K562 (cell line): ENCODE measurements around the gene NLRX1. TPM values are rescaled to one million over a fixed set of nuclear protein-coding genes. Genes with fewer than 3 reads are reported as not detected.

ENCODE experiments used
- ATAC-seq: fragments of 200-7000 bp; cut with Tn5 transposase; 3 replicates; pipeline ENCODE4 v1.9.1; 2020; ENCODE audit warnings: moderate library complexity
- BruUV-seq: library from RNA; stranded (reverse); fragments of 400-500 nt; replicated peaks from 2 replicates; lab custom pipeline; 2021; lab: Mats Ljungman, UMichigan
- CTCF ChIA-PET: fragments of 300-600 bp; formaldehyde crosslinking; extraction: SDS; loops from one replicate; lab custom pipeline; 2021; ENCODE audit warnings: low intra/inter-chr PET ratio; lab: Yijun Ruan, JAX
- POLR2A ChIA-PET: fragments of 300-600, 350-650 bp; sonication (Branson Sonifier 250); formaldehyde crosslinking; extraction: SDS; loops from one replicate; lab custom pipeline; 2021; ENCODE audit warnings: antibody characterized with exemption, inconsistent platforms; lab: Yijun Ruan, JAX
- DNase-seq, 4 experiments: peaks; one replicate each; pipeline versions ENCODE4 v3.0.0 to v3.0.0-alpha.2; 2011 to 2018; ENCODE audit warnings: low spot score in 3 of 4, mixed read lengths in 3 of 4; ENCODE audit errors: extremely low read depth in 1 of 4
- FAIRE-seq: peaks from 2 replicates; lab custom pipeline; 2011; peaks lifted over from hg19 to GRCh38; lab: Jason Lieb, UNC
- H2AFZ ChIP-seq: 2 replicates; pipeline ENCODE4 v1.6.0; 2011; ENCODE audit warnings: low read depth, low read length, control low read depth, inconsistent platforms
- H3K27ac ChIP-seq: fragments of 200-600 bp; 3 replicates; pipeline ENCODE4 v1.8.0; 2011; ENCODE audit warnings: low read depth, mild to moderate bottlenecking, control low read depth, inconsistent platforms, low read length, moderate library complexity, mixed read lengths; ENCODE audit errors: extremely low read depth
- H3K27me3 ChIP-seq, 2 experiments: fragments of 300-600 bp in 1 of 2; 2 replicates in 1 of 2; 3 replicates in 1 of 2; pipeline versions ENCODE4 v1.6.0 to v1.8.0; 2011; ENCODE audit warnings: inconsistent platforms in 2 of 2, low read length in 2 of 2, mild to moderate bottlenecking in 1 of 2, mixed read lengths in 1 of 2, moderate library complexity in 1 of 2; ENCODE audit not compliant: control insufficient read depth in 2 of 2, insufficient read depth in 2 of 2
- H3K36me3 ChIP-seq: fragments of 300-600 bp; 3 replicates; pipeline ENCODE4 v1.8.0; 2011; ENCODE audit warnings: mild to moderate bottlenecking, low read length, inconsistent platforms; ENCODE audit not compliant: control insufficient read depth, insufficient read depth
- H3K4me1 ChIP-seq, 2 experiments: fragments of 200-600 bp in 1 of 2; replicated peaks in 1 of 2; 2 replicates in 1 of 2; 3 replicates in 1 of 2; pipeline versions ENCODE4 v1.5.1 to v1.8.0; 2011; ENCODE audit warnings: inconsistent platforms in 2 of 2, low read length in 2 of 2, mild to moderate bottlenecking in 1 of 2, mixed read lengths in 1 of 2, moderate library complexity in 1 of 2; ENCODE audit not compliant: control insufficient read depth in 2 of 2, insufficient read depth in 2 of 2
- H3K4me2 ChIP-seq: 2 replicates; pipeline ENCODE4 v1.6.1; 2011; ENCODE audit warnings: low read length, control low read depth, inconsistent platforms, mixed read lengths; ENCODE audit not compliant: insufficient read depth
- H3K4me3 ChIP-seq: fragments of 200-600 bp; sonication (generic), shearing (Covaris generic); 2 replicates; pipeline ENCODE4 v1.5.1; 2016; ENCODE audit warnings: control low read depth, inconsistent platforms
- H3K79me2 ChIP-seq: fragments of 200-600 bp; 3 replicates; pipeline ENCODE4 v1.8.0; 2011; ENCODE audit warnings: low read length, inconsistent platforms; ENCODE audit not compliant: control insufficient read depth, insufficient read depth
- H3K9ac ChIP-seq, 2 experiments: 2 replicates each; pipeline versions ENCODE4 v1.6.0 to v1.6.1; 2011; ENCODE audit warnings: low read depth in 2 of 2, low read length in 2 of 2, control low read depth in 1 of 2, inconsistent platforms in 1 of 2, mild to moderate bottlenecking in 1 of 2, mixed read lengths in 1 of 2; ENCODE audit not compliant: insufficient read depth in 1 of 2
- H3K9me1 ChIP-seq: one replicate; pipeline ENCODE4 v1.6.0; 2011; ENCODE audit warnings: inconsistent platforms, mild to moderate bottlenecking, low read length, moderate library complexity; ENCODE audit not compliant: control insufficient read depth, insufficient read depth
- H3K9me3 ChIP-seq: replicated peaks from 2 replicates; pipeline ENCODE4 v1.5.1; 2011; ENCODE audit warnings: low read depth, low read length, inconsistent platforms; ENCODE audit not compliant: control insufficient read depth, insufficient read depth
- H4K20me1 ChIP-seq: replicated peaks from 2 replicates; pipeline ENCODE4 v1.6.1; 2011; ENCODE audit warnings: low read length, inconsistent platforms, mixed read lengths; ENCODE audit not compliant: control insufficient read depth, insufficient read depth
- ASH1L ChIP-seq: fragments of 450-650 bp; IDR thresholded peaks from 2 replicates; pipeline ENCODE4 v1.6.1; 2018; ENCODE audit warnings: borderline replicate concordance, mild to moderate bottlenecking, low read depth; ENCODE audit not compliant: partially characterized antibody
- BHLHE40 ChIP-seq: IDR thresholded peaks from 2 replicates; pipeline ENCODE4 v1.6.1; 2011; ENCODE audit warnings: low read length, improper control_type of control experiment
- ELF4 ChIP-seq: fragments of 450-650 bp; formaldehyde crosslinking; IDR thresholded peaks from 2 replicates; pipeline ENCODE4 v1.4.0; 2022; ENCODE audit warnings: missing genetic modification characterization
- FOXA3 ChIP-seq, 2 experiments: fragments of 450-650 bp in 1 of 2; sonication (generic) in 1 of 2; formaldehyde crosslinking; IDR thresholded peaks in 1 of 2; conservative IDR thresholded peaks in 1 of 2; 2 replicates each; pipeline versions ENCODE4 v1.4.0 to v1.8.0; 2020 to 2022; ENCODE audit warnings: mild to moderate bottlenecking in 2 of 2, missing genetic modification reagents in 1 of 2
- GATA2 ChIP-seq: sonication (generic); formaldehyde crosslinking; IDR thresholded peaks from 2 replicates; pipeline ENCODE4 v1.4.0; 2020; ENCODE audit warnings: mild to moderate bottlenecking, missing genetic modification reagents
- HDAC3 ChIP-seq: fragments of 450-650 bp; IDR thresholded peaks from 2 replicates; pipeline ENCODE4 v1.6.1; 2018; ENCODE audit warnings: borderline replicate concordance, mild to moderate bottlenecking, moderate library complexity; ENCODE audit not compliant: partially characterized antibody
- MBD1 ChIP-seq: fragments of 250-450 bp; sonication (Bioruptor Pico); IDR thresholded peaks from 2 replicates; pipeline ENCODE4 v1.8.0; 2022; ENCODE audit warnings: inconsistent platforms
- RHOXF2B ChIP-seq: fragments of 250-450 bp; sonication (Bioruptor Pico); conservative IDR thresholded peaks from 2 replicates; pipeline ENCODE4 v1.5.1; 2021
- SMARCE1 ChIP-seq: fragments of 450-650 bp; IDR thresholded peaks from 2 replicates; pipeline ENCODE4 v1.7.1; 2016; ENCODE audit warnings: mild to moderate bottlenecking
- ZBTB40 ChIP-seq, 2 experiments: fragments of 450-650 bp in 1 of 2; sonication (generic) in 1 of 2; formaldehyde crosslinking in 1 of 2; IDR thresholded peaks; 2 replicates each; pipeline versions ENCODE4 v1.7.1 to v1.9.0; 2016 to 2022; ENCODE audit warnings: inconsistent platforms in 1 of 2, mild to moderate bottlenecking in 1 of 2, missing genetic modification reagents in 1 of 2
- ZFP36 ChIP-seq: fragments of 150-350 bp; IDR thresholded peaks from 2 replicates; pipeline ENCODE4 v1.6.1; 2018; ENCODE audit warnings: low read length, low read depth; ENCODE audit not compliant: partially characterized antibody
- ZNF23 ChIP-seq: fragments of 250-450 bp; sonication (Bioruptor Pico); IDR thresholded peaks from 2 replicates; pipeline ENCODE4 v1.4.0; 2020; ENCODE audit warnings: mild to moderate bottlenecking
- WGBS: fragments of 100-300 bp; shearing (Covaris generic); methylation state at CpG from one replicate; pipeline ENCODE4 v1.1.6; 2016; ENCODE audit warnings: low coverage, mixed read lengths; ENCODE audit not compliant: insufficient coverage; ENCODE audit errors: missing lambda C conversion rate; 5-methylcytosine and 5-hydroxymethylcytosine counted together
- in situ Hi-C: fragments of 300-500 bp; cut with MboI; formaldehyde crosslinking; loops from 4 replicates; pipeline ENCODE4 v1.15.0; 2018; ENCODE audit warnings: inconsistent platforms, mixed read lengths
- intact Hi-C: fragments of 100-400 bp; cut with micrococcal nuclease; formaldehyde crosslinking; loops from 2 replicates; pipeline ENCODE4 v1.14.2; 2022
- polyA plus RNA-seq, 8 experiments: library from polyadenylated mRNA; depleted of rRNA in 4 of 8; stranded (reverse) in 5 of 8; unstranded in 3 of 8; fragments of >200 nt; fragmentation: Nextera tagmentation in 2 of 8; fragmentation: Illumina TruSeq in 1 of 8; extraction: Ambion mirVana in 2 of 8; extraction: Trizol in 1 of 8; gene quantifications; 2 replicates each; pipeline versions ENCODE4 v1.2.1 to v1.2.3, GENCODE V29; 2011 to 2014; ENCODE audit warnings: inconsistent platforms in 1 of 8, missing spikeins in 1 of 8
- total RNA-seq, 7 experiments: library from RNA; depleted of rRNA in 6 of 7; stranded (reverse); fragments of >200 nt in 6 of 7; fragmentation: Illumina TruSeq in 2 of 7; extraction: Trizol in 2 of 7; gene quantifications; 2 replicates each; pipeline versions ENCODE4 v1.2.1 to v1.2.3, GENCODE V29; 2011 to 2021; ENCODE audit warnings: low replicate concordance in 1 of 7

Gene NLRX1
- total and polyA plus RNA-seq, 9 of the 15 experiments (the other 6 are each of a cell fraction or from before 2014, with no cell fraction given), result 0.04 to 2.3 (median 0.69) TPM

DNA sequence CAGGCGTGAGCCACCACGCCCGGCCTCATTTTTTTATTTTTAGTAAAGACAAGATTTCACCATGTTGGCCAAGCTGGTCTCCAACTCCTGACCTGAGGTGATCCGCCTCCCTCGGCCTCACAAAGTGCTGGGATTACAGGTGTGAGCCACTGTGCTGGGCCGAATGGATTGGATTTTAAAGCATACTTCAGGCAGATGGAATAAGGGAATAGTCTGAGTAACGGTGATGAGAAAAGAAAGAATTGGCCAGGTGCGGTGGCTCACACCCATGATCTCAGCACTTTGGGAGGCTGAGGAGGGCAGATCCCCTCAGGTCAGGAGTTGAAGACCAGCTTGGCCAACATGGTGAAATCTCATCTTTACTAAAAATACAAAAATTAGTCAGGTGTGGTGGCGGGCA is 35.5 kb downstream of the NLRX1 start:
- Histone ChIP-seq H4K20me1 (0 out of 2 replicates have a peak, but pooled peaks cover 7% of the 10 kb centered on the region), H3K36me3 (no peaks in the 10 kb centered on the region), H3K9ac (no peak overlapping the region), H3K27ac (no peak overlapping the region), H2AFZ (no peak overlapping the region), H3K9me3 (no peaks in the 10 kb centered on the region), H3K27me3 (no peaks in the 10 kb centered on the region), H3K4me3 (no peak overlapping the region), H3K9me1 (no peaks in the 10 kb centered on the region), H3K4me1 (peaks cover 13% of the 10 kb centered on the region in 2 experiments; a peak in 4 of 5 replicates), H3K4me2 (no peak overlapping the region), H3K79me2 (peaks cover 27% of the 10 kb centered on the region)
- no peak for DNase-seq
- WGBS, result 92% methylated on average over 8 of the region's 9 CpGs
- CTCF ChIA-PET, result no interaction called here
- POLR2A ChIA-PET, result interaction anchor here (0.6 kb wide), 2 partner anchors 119 to 130 kb away, joined by 3 to 5 read pairs; no protein-coding TSS in a partner anchor
- FAIRE-seq, result no peak
- intact Hi-C loops (no loop called here), in situ Hi-C loops (no loop called here)
- BruUV-seq, result no TSS peak
- ATAC-seq, result no peak
- TF ChIP-seq FOXA3 (CRISPR knock-in tag; conservative IDR thresholded peaks at IDR 0.05 in 1 of 2, IDR thresholded peaks at IDR 0.05 in 1 of 2) (no peak), MBD1 (CRISPR knock-in tag) (no peak), ZFP36 (no peak), SMARCE1 (no peak), ELF4 (CRISPR knock-in tag) (no peak), ZBTB40 (IDR thresholded peaks at IDR 0.05) (no peak), ZBTB40 (CRISPR knock-in tag; IDR thresholded peaks at IDR 0.05) (no peak), HDAC3 (no peak), BHLHE40 (no peak), ZNF23 (CRISPR knock-in tag) (no peak), RHOXF2B (CRISPR knock-in tag) (no peak), ASH1L (no peak), GATA2 (no peak)
